HG03139 (cell line): ENCODE measurements around the gene DERL3.

ENCODE experiments used
- ATAC-seq: cut with Tn5 transposase; IDR thresholded peaks from one replicate; pipeline ENCODE4 v1.9.1; 2021; ENCODE audit not compliant: unreplicated experiment

The DERL3 gene

DNA sequence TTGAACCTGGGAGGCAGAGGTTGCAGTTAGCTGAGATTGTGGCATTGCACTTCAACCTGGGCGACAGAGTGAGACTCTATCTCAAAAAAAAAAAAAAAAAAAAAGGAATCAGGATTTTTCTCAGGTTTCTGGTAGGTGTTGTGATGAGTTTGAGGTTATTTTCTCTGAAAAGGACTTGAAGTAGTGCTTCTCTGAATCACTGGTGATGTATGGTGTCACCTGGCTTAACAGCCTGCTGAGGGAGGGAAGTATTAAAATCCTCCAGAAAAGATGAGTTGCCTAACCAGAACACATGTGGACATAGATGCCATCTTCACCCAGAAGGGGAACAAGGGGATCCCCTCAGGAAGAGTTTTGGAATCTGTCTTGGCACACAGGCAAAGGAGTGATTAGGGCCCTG is 32.0 kb downstream of the DERL3 start:
- ATAC-seq = no peak

DNA sequence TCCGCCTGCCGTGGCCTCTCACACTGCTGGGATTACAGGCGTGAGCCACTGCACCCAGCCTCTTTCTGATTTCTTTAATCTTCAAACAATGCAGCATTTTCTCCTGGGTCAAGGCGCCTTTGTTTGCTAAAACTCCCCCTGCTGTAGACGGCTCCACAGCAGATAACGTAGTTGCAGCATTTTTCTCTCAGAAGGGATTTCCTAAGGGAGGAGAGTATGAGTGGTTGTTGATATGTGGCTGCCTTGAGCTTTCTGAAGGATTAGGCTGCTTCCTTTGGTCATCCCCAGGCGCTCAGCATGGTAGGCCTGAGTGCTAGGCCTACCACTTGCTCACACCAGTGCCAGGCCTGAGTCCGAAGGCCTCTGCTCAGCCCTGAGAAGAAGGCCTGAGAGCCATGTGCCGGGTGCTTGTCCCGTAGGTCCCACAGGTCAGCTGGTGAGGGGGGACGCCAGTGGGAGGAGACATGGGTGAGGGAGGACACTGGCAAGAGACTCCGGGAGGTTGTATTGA is 34.0 kb downstream of the DERL3 start:
- no peak for ATAC-seq

DNA sequence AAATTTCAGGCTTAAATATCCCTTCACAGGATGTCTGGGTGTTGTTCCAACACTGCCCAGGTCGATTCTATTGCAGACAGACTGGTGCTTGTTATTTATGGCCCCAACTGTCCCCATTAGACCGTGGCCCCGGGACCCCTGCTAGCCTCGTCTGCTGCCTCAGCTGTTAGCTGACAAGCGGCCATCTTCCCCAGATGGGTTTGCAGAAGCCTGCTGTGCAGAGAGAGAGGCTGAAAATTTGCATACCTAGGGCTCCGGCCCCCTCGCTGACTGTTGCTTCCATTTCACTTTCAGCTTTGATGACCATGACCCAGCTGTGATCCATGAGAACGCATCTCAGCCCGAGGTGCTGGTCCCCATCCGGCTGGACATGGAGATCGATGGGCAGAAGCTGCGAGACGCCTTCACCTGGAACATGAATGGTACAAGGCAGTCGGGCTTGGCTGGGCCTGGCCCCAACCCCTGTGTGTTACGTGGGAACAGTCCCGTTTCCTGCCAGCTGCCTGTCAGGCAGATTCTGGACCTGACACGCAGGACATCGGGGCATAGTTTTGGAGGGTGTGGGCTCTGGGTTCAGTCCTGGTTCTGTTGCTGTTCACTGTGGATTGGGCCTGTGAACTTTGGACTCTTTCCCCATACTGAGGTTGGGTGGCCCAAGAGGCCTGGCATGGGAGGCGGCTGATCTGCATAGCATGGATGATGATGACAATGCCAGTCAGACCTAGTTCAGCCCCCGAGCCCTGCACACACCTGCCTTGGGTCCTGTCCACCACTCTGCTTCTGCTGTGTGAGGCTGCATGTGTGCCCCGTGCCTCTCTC is 35.6 kb downstream of the DERL3 start:
- no peak for ATAC-seq

DNA sequence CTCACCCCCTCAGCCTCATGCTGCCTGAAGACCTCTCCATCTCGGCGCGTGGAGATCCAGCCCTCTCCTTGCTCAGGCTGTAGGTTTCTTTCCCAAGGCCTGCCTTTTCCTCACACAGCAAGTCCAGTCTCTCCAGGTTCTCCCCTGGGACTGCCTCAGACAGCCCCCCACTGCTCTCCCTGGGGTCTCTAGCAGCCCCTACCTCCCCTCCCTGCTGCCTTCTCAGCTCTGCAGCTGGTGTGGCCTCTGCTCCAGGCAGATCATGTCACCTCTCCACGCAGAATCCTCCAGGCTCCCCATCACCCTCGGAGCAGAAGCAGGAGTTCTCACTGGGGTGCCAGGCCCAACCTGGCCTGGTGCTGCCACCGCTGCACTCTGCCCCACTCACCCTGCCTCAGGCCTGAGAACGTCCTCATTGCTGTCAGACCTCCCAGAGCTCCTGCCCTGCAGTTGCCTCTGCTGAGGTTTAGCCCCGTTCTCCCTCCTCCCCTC is 36.9 kb downstream of the DERL3 start:
- ATAC-seq = no peak

DNA sequence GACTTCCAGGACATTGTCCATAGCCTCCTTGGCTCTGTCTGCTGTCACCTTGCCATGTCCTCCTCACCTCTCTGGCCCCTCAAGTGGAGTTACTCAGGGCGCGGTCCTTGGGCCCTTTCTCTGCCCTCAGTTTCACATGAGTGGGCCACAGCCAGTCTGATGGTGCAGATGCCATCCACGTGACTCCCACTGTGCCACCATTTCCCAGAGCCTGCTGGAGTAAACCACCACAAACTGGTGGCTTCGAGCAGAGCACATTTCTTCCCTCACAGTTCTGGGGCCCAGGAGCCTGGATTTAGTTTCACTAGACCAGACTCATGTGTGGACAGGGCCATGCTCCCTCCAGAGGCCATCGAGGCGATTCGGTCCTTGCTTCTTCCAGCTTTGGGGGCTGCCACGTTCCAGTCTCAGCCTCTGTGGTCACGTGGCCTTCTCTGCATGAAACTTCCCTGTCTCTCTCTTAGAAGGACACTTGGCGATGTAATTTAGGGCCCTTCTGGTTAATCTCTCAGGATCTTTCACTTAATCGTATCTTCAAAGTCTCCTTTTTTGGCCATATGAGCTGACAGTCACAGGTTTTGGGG is 37.5 kb downstream of the DERL3 start:
- ATAC-seq = no peak

DNA sequence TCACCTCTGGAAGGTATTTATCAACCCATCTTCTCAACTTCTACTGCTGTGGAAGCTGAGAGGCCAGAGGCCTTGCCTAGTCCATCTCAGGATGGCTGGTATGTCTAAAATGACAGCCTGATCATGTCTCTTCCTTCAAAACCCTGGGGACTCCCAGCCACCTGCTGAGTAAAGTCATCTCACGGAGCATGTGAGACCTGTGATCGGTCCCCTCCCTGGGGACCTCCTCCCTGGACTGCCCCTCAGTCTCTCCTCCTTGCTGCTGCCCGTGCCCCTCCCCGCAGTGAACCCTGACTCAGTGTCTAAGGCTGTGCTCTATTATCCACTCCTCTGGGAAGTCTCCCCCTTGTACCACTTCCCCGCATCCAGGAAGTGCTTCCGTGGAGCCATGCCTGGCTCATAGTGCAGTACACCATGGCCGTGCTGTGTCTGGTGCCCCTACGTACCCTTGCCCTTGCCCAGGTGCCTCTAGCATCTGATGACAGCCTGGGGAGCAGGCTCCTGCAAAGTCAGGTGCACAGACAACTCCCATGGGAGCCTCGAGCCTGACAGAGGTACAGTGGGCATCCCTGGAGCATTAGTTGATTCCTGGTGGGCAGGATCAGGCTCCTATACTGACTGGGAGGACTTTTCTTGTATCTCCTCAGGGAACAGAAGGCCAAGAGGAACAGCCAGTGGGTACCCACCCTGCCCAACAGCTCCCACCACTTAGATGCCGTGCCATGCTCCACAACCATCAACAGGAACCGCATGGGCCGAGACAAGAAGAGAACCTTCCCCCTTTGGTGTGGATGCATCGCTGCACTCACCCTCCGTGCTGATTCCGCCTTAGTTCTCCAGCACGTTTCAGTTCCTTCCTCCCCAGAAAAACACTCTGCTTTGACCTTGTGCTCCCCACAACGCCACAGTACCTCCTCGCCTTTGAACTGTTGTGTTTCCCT is 38.2 kb downstream of the DERL3 start:
- ATAC-seq = peak; percentile 49

DNA sequence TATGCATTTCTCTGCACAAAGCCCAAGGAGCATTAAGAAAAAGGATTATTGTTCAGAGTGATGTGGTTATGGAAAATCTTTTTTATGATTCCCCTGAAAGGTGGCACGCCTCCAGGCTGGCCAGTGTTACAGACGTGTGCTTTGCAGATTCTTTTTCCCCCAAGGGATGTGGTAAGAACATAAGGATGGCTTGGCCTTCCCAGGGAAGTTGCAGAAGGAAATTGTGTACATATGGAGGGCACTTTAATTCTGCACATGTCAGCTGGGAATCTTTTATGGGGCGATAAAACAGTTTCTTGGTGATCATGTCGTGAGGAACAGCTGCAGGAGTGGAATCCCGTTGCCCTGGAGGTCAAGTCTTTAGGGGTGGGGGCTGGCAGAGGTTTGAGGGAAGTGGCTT is 42.3 kb downstream of the DERL3 start:
- no peak for ATAC-seq

DNA sequence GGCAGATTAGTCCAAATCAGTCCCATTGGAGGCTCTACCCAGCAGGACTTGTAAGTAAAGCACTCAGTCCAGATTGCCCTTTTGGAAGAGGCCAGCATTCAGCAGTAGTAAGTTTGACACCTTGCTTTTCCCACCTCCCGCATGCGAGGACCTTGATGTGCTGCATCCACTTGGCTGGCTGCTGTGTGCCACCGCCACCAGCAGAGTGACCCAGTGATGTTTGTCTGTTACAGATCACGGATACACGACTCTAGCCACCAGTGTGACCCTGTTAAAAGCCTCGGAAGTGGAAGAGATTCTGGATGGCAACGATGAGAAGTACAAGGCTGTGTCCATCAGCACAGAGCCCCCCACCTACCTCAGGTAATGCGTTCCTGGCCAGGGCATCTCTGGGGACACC is 45.5 kb downstream of the DERL3 start:
- ATAC-seq = no peak

DNA sequence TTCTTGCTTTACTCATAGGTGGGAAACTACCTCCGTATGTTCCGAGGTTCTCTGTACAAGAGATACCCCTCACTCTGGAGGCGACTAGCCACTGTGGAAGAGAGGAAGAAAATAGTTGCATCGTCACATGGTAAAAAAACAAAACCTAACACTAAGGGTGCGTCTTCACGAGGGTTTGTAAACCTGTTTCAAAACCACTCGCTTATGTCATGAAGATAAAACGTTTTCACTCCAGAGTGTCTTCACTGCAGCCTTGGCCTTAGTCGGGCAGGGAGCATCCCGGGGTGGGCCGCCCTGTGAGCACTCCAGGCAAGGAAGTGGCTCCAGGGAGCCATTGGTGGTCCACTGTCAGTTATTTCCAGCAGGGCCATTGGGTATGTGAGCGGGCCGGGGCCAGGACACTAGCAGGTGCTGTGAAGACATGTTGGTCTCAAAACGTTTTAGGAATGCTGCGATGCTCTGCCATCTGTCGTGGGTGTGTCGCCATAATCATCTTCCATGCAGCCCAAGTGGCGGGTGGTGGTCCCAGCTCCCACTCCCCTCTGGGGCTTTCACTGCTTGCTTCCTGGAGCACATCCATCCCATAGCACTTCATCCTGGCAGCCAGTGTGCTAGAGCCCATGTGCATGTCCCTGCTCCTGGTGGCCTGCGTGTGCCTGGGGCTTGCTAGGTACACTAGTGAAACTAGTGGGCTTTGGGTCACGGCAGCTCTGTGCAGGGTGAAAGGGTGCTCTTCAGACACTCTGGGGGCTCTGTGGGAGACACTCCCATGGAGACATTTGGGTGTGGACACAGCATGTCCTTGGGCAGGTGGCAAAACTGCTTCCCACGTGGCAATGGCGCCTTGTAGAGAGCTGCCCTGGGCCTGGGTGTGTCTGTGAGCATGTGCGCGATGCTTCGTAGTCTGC is 46.8 kb downstream of the DERL3 start:
- no peak for ATAC-seq

DNA sequence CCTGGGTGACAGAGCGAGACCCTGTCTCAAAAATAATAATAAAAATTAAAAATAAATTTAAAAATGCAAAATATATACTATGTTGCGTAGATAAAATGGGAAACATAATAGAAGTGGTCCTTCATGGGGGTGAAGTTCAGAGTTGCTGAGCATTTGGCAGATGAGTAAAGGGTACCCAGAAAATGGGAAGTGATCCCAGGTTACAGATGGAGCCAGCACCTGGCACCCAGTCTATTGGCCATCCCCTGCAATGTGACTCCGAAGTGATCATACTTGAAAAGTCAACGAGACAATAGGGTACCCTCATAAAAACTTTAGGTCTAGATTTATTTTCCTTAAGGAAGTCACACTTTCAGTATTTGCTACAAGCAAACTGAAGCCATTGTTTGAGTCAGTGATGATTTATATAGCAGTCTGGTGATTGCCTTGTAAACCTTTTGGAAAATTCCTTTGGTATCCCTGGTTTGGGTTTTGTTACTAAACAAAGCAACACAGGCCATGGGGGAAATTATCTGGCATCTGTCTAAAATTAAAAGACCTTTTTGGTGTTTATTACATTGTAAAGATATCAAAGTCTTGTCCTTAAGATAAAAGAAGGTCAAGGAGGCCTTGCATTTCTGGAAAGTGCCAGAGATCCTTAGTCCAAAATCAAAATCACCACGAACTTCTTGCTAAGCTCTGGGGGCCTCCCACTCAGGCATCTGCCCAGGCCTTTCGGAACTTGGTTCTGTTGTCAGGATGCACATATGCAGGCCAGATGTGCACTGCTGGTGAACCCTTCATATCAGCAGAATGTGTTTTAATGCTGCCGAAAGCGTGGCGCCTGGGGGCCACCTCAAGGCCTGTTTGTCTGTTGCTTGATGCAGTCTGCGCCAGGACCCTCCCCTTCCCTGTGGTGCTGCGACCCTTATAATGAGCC is 47.7 kb downstream of the DERL3 start:
- no peak for ATAC-seq

DNA sequence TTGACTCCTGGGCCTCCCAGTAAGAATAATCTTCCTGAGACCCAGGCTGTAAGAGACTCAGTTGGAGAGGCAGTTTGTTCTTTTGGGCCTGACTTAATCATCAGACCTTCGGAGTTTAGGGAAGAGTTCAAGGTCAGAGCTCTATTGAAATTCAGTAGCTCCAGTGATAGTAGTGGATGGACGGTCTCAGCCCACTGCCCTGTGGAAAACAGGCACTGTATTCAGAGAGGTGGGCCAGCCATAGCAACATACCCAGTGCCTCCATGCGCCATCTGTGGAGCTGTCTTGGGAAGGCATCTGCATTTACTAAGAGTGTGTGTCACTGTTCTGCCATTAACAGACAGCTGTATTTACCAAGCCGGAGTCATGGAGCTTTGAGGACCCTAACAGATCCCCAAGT is 49.2 kb downstream of the DERL3 start:
- no peak for ATAC-seq

DNA sequence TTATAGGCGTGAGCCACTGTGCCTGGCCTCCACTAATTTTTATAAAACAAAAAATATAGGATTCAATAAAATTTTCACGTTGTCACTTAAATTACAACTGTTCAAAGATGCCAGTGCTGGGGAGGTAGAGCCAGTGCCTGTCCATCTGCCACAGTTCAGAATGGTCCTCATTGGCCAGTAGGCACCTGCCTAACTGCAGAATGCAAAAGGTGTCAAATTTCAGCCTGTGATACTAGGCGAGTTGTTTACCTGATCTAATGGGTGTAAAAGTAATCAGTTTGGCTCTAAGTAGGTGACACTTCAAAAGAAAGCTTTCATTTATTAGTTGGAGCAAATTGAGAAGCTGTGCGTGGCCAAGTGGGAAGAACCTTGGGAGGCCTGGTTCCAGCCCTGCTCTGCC is 49.7 kb downstream of the DERL3 start:
- ATAC-seq = no peak

DNA sequence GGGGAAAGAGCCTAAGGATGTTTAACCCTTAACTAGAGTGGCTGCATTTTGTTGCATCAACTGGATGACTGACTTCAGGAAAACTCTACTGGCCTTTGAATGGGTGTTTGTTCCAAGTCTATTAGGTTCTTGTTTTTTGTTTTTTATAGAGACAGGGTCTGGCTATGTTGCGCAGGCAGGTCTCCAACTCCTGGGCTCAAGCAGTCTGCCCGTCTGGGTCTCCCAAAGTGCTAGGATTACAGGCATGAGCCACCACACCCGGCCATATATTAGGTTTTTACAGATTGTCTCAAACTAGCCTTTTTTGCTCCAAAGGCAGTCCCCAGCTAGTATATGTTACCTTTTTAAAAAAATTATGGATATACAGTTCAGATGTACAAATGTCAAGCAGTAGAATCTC is 50.9 kb downstream of the DERL3 start:
- no peak for ATAC-seq

DNA sequence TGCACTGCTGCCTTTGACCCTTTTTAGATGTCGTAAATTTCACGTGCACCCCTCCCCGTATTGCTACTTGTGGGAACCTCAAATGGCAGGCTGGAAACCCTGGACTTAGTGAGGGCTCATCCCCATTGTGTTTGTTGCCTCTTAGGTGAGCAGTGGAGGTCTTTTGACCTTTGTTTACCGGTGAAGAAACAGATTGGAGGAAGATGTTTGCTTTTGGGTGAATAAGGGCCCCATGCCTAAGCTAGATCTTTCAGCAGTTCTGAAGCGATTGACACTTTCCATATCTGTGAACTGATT is 51.3 kb downstream of the DERL3 start:
- peak; percentile 8 for ATAC-seq

DNA sequence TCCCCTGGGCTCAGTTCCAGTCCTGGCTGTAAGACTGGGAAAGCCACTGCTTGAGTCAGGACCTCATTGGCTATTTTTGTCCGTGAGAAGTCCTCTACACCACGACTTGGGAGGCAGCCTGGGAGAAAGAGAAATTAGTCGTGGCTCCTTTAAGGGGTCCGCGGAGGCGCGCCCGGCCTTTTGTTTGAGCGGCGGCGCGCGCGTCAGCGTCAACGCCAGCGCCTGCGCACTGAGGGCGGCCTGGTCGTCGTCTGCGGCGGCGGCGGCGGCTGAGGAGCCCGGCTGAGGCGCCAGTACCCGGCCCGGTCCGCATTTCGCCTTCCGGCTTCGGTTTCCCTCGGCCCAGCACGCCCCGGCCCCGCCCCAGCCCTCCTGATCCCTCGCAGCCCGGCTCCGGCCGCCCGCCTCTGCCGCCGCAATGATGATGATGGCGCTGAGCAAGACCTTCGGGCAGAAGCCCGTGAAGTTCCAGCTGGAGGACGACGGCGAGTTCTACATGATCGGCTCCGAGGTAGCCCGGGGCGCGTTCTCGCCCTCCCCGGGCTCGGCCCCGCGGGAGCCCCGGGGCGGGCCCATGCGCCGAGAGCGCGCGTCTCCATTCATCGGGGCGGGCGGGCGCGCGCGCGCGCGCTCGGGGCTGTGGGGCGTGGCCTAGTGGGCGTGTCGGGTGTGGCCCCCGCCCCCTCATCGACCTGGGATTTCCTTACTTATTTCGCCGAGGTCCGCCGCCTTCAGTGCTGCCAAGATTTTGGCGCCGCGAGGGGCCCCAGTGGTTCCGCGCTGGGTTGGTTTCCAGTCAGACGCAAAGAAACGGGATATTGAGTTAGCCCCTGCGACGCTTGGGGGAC is 51.8 kb downstream of the DERL3 start, which contains the start of gene SMARCB1:
SMARCB1 (plus strand) TSS at position 215 of the 848 bp plus-strand sequence; CDS start at position 419, 204 bp downstream.
- peak; percentile 63 for ATAC-seq

DNA sequence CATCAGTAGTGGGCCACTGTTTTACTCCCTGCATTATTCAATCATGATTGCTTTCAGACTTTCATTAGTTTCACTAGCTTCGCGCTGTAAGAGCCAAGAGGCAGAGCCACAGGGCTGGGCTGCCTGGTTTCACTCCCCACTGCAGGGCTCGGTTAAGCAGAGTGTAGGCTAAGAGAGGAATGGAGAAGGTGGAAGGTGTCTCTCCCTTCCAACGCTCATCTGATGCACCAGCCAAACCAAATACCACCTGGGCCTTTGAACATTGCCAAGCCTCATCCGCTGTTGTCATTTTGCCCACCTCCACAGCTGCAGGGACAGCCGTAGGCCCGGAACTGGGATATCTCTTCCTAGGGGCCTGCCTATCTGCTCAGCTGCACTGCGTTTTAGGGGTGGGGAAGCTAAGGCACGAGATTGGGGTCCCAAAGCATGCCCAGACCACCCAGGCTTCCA is 52.5 kb downstream of the DERL3 start:
- ATAC-seq = no peak
